Neuronal stem cell (in vitro differentiated cells): ENCODE measurements around the gene KDF1.
A peak's percentile ranks its signal among the peaks of the same experiment; 100 is the strongest.

Experiments
- DNase-seq: peaks from one replicate; pipeline ENCODE4 v3.0.0-alpha.2; 2013; ENCODE audit warnings: low spot score
- H2AFZ ChIP-seq: one replicate; pipeline ENCODE4 v1.6.1; 2013; ENCODE audit warnings: mild to moderate bottlenecking, low read length, inconsistent platforms
- H2AK5ac ChIP-seq: 2 replicates; pipeline ENCODE4 v1.6.1; 2013; ENCODE audit warnings: low read depth, mild to moderate bottlenecking, inconsistent platforms, low read length, moderate library complexity, mixed read lengths
- H2BK120ac ChIP-seq: 2 replicates; pipeline ENCODE4 v1.6.1; 2013; ENCODE audit warnings: low read depth, mild to moderate bottlenecking, inconsistent platforms, low read length, moderate library complexity, mixed read lengths
- H2BK12ac ChIP-seq: one replicate; pipeline ENCODE4 v1.6.1; 2013; ENCODE audit warnings: low read length, inconsistent platforms
- H2BK15ac ChIP-seq: 2 replicates; pipeline ENCODE4 v1.6.1; 2013; ENCODE audit warnings: mild to moderate bottlenecking, low read length, inconsistent platforms, mixed read lengths
- H2BK5ac ChIP-seq: one replicate; pipeline ENCODE4 v1.6.1; 2013; ENCODE audit warnings: inconsistent platforms, mild to moderate bottlenecking, low read length, moderate library complexity
- H3K14ac ChIP-seq: one replicate; pipeline ENCODE4 v1.6.1; 2013; ENCODE audit warnings: low read length, inconsistent platforms
- H3K18ac ChIP-seq: 2 replicates; pipeline ENCODE4 v1.6.1; 2013; ENCODE audit warnings: low read length, inconsistent platforms
- H3K23ac ChIP-seq: 2 replicates; pipeline ENCODE4 v1.6.1; 2013; ENCODE audit warnings: low read depth, mild to moderate bottlenecking, mixed read lengths, low read length, inconsistent platforms; ENCODE audit not compliant: poor library complexity
- H3K27ac ChIP-seq: replicated peaks from 3 replicates; pipeline ENCODE4 v1.5.1; 2013; ENCODE audit warnings: low read length, inconsistent platforms
- H3K27me3 ChIP-seq, 3 experiments: 2 replicates each; pipeline ENCODE4 v1.6.1; 2013; ENCODE audit warnings: low read length in 3 of 3, mild to moderate bottlenecking in 2 of 3, inconsistent platforms in 1 of 3, low read depth in 1 of 3, mixed read lengths in 1 of 3, moderate library complexity in 1 of 3; ENCODE audit not compliant: control insufficient read depth in 3 of 3, insufficient read depth in 3 of 3
- H3K36me3 ChIP-seq, 2 donors: replicated peaks in 1 of 2; 2 replicates each; pipeline ENCODE4 v1.6.1; 2013; ENCODE audit warnings: low read length in 2 of 2; ENCODE audit not compliant: control insufficient read depth in 2 of 2, insufficient read depth in 2 of 2
- H3K4ac ChIP-seq: 2 replicates; pipeline ENCODE4 v1.6.1; 2013; ENCODE audit warnings: inconsistent platforms, mild to moderate bottlenecking, low read length, moderate library complexity
- H3K4me1 ChIP-seq, 2 donors: 1 replicate in 1 of 2; 2 replicates in 1 of 2; pipeline ENCODE4 v1.6.1; 2013; ENCODE audit warnings: low read length in 2 of 2, low read depth in 1 of 2; ENCODE audit not compliant: control insufficient read depth in 2 of 2, insufficient read depth in 1 of 2
- H3K4me2 ChIP-seq: one replicate; pipeline ENCODE4 v1.6.1; 2013; ENCODE audit warnings: mild to moderate bottlenecking, low read length, inconsistent platforms; ENCODE audit not compliant: insufficient read depth, poor library complexity, severe bottlenecking
- H3K4me3 ChIP-seq, 2 donors: 2 replicates each; pipeline ENCODE4 v1.5.1; 2013; ENCODE audit warnings: low read length in 2 of 2, mild to moderate bottlenecking in 2 of 2, inconsistent platforms in 1 of 2, moderate library complexity in 1 of 2
- H3K79me1 ChIP-seq: one replicate; pipeline ENCODE4 v1.6.1; 2013; ENCODE audit warnings: low read depth, mild to moderate bottlenecking, inconsistent platforms, low read length, moderate library complexity
- H3K9ac ChIP-seq: one replicate; pipeline ENCODE4 v1.6.1; 2013; ENCODE audit warnings: mild to moderate bottlenecking, low read depth, low read length, inconsistent platforms; ENCODE audit not compliant: poor library complexity
- H3K9me3 ChIP-seq, 2 donors: replicated peaks in 1 of 2; 2 replicates each; pipeline versions ENCODE3 to v1.6.1; 2013; ENCODE audit warnings: low read length in 2 of 2, mild to moderate bottlenecking in 2 of 2, inconsistent platforms in 1 of 2, low read depth in 1 of 2, mixed read lengths in 1 of 2, moderate library complexity in 1 of 2; ENCODE audit not compliant: control insufficient read depth in 2 of 2, insufficient read depth in 1 of 2
- H4K8ac ChIP-seq: one replicate; pipeline ENCODE4 v1.6.1; 2013; ENCODE audit warnings: low read depth, mild to moderate bottlenecking, inconsistent platforms, low read length, moderate library complexity
- H4K91ac ChIP-seq: one replicate; pipeline ENCODE4 v1.6.1; 2013; ENCODE audit warnings: low read length, low read depth, mild to moderate bottlenecking, inconsistent platforms; ENCODE audit not compliant: poor library complexity
- WGBS, 2 donors: extraction: QIAGEN DNeasy Blood & Tissue Kit; methylation state at CpG; one replicate each; pipeline ENCODE4 v1.1.7; 2013; ENCODE audit warnings: missing lambda C conversion rate in 2 of 2, mixed read lengths in 1 of 2; ENCODE audit not compliant: insufficient read length in 2 of 2, insufficient replicate concordance in 1 of 2; ENCODE audit errors: extremely low coverage in 2 of 2; 5-methylcytosine and 5-hydroxymethylcytosine counted together

KDF1 gene

DNA sequence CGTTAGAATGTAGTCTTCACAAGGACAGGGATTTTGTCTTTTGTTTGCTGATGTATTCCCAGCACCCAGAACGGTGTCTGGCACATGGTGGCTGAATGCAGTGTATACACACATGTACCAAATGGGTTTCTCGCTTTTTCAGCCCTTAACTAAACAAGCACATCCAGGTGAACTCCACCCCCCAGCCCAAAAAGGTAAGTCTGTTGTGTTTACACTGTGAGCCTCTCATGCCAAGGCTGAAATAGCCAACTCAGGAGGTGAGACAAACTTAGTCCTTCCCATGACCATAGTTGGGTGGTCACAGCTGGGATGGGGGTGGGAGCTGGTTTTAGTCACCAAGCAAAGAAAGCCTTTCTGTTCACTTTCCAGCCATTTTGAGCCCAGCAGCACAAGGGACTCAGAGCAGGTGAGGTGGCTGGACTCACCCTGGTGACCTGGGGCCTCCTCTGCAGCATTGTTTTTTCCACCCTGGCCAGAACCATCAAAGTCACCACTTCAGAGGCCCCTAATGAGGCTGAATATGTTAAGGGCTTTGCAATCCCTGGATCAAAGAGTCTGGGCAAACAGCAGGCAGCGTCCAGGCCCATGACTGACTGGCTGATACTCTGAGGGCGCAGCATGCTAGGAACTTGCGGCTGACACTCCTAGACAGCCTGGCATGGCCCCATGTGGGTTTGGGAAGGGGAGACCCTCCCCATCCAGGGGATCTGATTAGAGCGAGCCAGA is 43.6 kb upstream of the KDF1 start:
- Histone ChIP-seq H3K79me1 (no peaks in the 10 kb centered on the region), H2AK5ac (no peak overlapping the region), H3K4me2 (no peak overlapping the region), H2AFZ (no peak overlapping the region), H3K27me3 (no peaks in the 10 kb centered on the region), H3K18ac (peak overlapping the region; percentile 31), H4K8ac (no peak overlapping the region), H3K4ac (no peak overlapping the region), H3K9me3 (no peaks in the 10 kb centered on the region), H4K91ac (no peak overlapping the region), H2BK120ac (no peak overlapping the region), H3K9ac (no peak overlapping the region), H3K14ac (no peak overlapping the region), H3K23ac (no peak overlapping the region), H3K36me3 (peaks cover 7 to 36% of the 10 kb centered on the region in 2 donors), H3K4me1 (peaks cover 44 to 56% of the 10 kb centered on the region in 2 donors), H2BK5ac (no peak overlapping the region), H2BK15ac (no peak overlapping the region), H3K4me3 (no peak overlapping the region), H3K27ac (peak overlapping the region; percentile 27), H2BK12ac (no peak overlapping the region)
- DNase-seq, result no peak
- no CpG with 5 or more reads among the region's 7 CpGs for WGBS, 2 donors

DNA sequence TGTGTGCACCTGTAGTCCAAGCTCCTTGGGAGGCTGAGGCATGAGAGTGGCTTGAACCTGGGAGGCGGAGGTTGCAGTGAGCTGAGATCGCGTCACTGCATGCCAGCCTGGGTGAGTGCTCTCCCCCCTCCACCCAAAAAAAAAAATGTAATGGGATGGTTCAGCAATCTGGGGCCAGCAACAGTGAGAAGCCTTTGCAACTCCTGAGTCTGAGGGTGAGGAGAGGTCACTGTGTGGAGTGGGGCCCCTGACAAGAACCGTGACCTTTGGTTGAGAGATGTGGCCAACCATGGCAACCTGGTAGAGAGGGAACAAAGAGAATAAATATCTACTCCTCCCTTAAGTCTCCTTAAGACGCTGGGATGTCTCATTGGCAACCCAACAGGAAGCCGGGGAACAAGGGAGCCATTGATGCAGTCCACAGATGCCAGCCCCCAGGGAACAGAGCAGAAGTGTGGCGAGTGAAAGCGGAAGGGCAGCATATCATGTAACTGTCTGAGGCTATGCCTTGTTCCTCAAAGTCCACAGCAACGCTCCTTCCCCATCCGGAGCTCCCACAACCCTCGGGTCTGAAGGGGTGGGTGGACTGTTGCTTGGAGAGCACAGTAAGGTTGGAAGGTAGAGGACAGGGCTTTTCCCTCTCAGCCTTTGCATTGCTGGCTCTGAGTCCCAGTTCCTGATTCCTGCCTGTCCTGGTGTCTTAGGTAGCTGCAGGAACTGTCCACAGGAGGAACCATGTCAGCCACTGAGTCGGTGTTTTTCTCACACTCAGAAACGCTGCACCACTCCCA is 41.5 kb upstream of the KDF1 start:
- DNase-seq, result no peak
- Histone ChIP-seq H3K4me2 (no peak overlapping the region), H2AK5ac (no peak overlapping the region), H2AFZ (peak overlapping the region; percentile 6), H2BK5ac (no peak overlapping the region), H2BK12ac (peak overlapping the region; percentile 24), H4K91ac (no peak overlapping the region), H3K4me3 (no peak overlapping the region), H2BK120ac (no peak overlapping the region), H3K18ac (peak overlapping the region; percentile 76), H3K36me3 (peaks cover 6 to 36% of the 10 kb centered on the region in 2 donors), H3K9ac (no peak overlapping the region), H2BK15ac (no peak overlapping the region), H3K27ac (peak overlapping the region; percentile 24), H3K4me1 (peaks cover 42 to 61% of the 10 kb centered on the region in 2 donors), H3K27me3 (peaks cover 0 to 1% (median 0%) of the 10 kb centered on the region in 3 experiments), H3K79me1 (no peaks in the 10 kb centered on the region), H3K14ac (no peak overlapping the region), H3K4ac (no peak overlapping the region), H3K9me3 (no peaks in the 10 kb centered on the region), H3K23ac (peak overlapping the region; percentile 11), H4K8ac (no peak overlapping the region)
- no CpG with 5 or more reads among the region's 13 CpGs for WGBS, 2 donors

DNA sequence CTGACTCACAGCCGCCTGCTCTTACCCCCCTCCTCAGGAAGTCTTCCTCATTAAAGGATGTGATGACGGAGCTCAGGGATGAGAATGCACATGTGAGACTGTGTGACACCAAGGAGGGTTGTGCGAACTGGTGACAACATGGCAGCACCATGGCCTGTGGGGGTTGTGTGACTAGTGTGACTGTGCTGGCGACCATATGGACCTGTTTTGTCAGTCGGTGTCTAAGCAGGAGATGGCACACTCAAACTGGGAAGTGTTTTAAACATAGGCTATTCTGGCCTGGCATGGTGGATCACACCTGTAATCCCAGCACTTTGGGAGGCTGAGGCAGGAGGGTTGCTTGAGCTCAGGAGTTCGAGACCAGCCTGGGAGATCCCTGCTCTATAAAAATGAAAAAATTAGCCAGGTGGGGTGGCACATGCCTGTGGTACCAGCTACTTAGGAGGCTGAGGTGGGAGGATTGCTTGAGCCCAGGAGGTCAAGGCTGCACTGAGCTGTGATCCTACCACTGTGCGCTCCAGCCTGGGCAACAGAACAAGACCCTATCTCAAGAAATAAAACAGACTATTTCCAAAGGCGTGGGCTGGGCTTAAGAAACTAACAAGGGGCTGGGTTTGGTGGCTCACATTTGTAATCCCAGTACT is 40.7 kb upstream of the KDF1 start:
- Histone ChIP-seq H3K36me3 (peaks cover 3 to 28% of the 10 kb centered on the region in 2 donors), H3K23ac (peak overlapping the region; percentile 27), H2AK5ac (peak overlapping the region; percentile 83), H2BK5ac (no peak overlapping the region), H3K4me3 (no peak overlapping the region), H2BK15ac (no peak overlapping the region), H3K9me3 (no peaks in the 10 kb centered on the region), H2BK120ac (no peak overlapping the region), H3K4me1 (peaks cover 42 to 61% of the 10 kb centered on the region in 2 donors), H3K27me3 (peaks cover 0 to 10% (median 0%) of the 10 kb centered on the region in 3 experiments), H2BK12ac (no peak overlapping the region), H4K8ac (no peak overlapping the region), H3K9ac (no peak overlapping the region), H3K27ac (no peak overlapping the region), H3K4ac (no peak overlapping the region), H3K18ac (peak overlapping the region; percentile 68), H2AFZ (no peak overlapping the region), H3K4me2 (no peak overlapping the region), H4K91ac (no peak overlapping the region), H3K79me1 (no peaks in the 10 kb centered on the region), H3K14ac (no peak overlapping the region)
- DNase-seq, result no peak
- WGBS, 2 donors, result no CpG with 5 or more reads among the region's 8 CpGs
